IMR-90 (cell line): ENCODE data around the gene PCNX2. TPM values are rescaled to one million over a fixed set of nuclear protein-coding genes. Genes with fewer than 3 reads are reported as not detected.
A peak's percentile ranks its signal among the peaks of the same experiment; 100 is the strongest.

Experiments
- ATAC-seq: fragments of 200-7000 bp; cut with Tn5 transposase; 2 replicates; pipeline ENCODE4 v1.9.1; 2020; ENCODE audit warnings: low read depth, mild to moderate bottlenecking, moderate library complexity
- BruUV-seq: library from RNA; stranded (reverse); fragments of 400-500 nt; replicated peaks from 2 replicates; lab custom pipeline; 2021; lab: Mats Ljungman, UMichigan
- CTCF ChIA-PET: fragments of 300-600 bp; formaldehyde crosslinking; extraction: SDS; loops from one replicate; lab custom pipeline; 2021; ENCODE audit warnings: antibody characterized with exemption; lab: Yijun Ruan, JAX
- POLR2A ChIA-PET: fragments of 300-600 bp; sonication (Branson Sonifier 250); formaldehyde crosslinking; loops from one replicate; lab custom pipeline; 2022; ENCODE audit warnings: antibody characterized with exemption; ENCODE audit not compliant: unreplicated experiment; lab: Charles Lee
- DNase-seq: peaks from one replicate; pipeline ENCODE4 v3.0.0; 2013
- H2AFZ ChIP-seq: replicated peaks from 2 replicates; pipeline ENCODE3; 2013; ENCODE audit warnings: low read length, mild to moderate bottlenecking; ENCODE audit not compliant: poor library complexity
- H2AK5ac ChIP-seq: 2 replicates; pipeline ENCODE4 v1.6.1; 2013; ENCODE audit warnings: low read depth, low read length, inconsistent platforms
- H2AK9ac ChIP-seq: replicated peaks from 2 replicates; pipeline ENCODE3; 2013; ENCODE audit warnings: mild to moderate bottlenecking, low read depth, low read length, moderate library complexity; ENCODE audit not compliant: poor library complexity
- H2BK120ac ChIP-seq: 2 replicates; pipeline ENCODE4 v1.6.1; 2013; ENCODE audit warnings: low read depth, low read length, inconsistent platforms
- H2BK15ac ChIP-seq: 3 replicates; pipeline ENCODE4 v1.6.1; 2013; ENCODE audit warnings: low read depth, low read length, inconsistent platforms
- H2BK20ac ChIP-seq: 2 replicates; pipeline ENCODE4 v1.6.1; 2013; ENCODE audit warnings: low read depth, mild to moderate bottlenecking, inconsistent platforms, low read length, moderate library complexity
- H2BK5ac ChIP-seq: 2 replicates; pipeline ENCODE4 v1.6.1; 2013; ENCODE audit warnings: mild to moderate bottlenecking, low read depth, low read length, inconsistent platforms; ENCODE audit not compliant: poor library complexity, severe bottlenecking
- H3K14ac ChIP-seq: replicated peaks from 2 replicates; pipeline ENCODE4 v1.6.1; 2013; ENCODE audit warnings: low read depth, low read length, inconsistent platforms
- H3K18ac ChIP-seq: 2 replicates; pipeline ENCODE4 v1.6.1; 2013; ENCODE audit warnings: low read depth, low read length, control low read depth
- H3K23ac ChIP-seq: 2 replicates; pipeline ENCODE4 v1.6.1; 2013; ENCODE audit warnings: low read depth, low read length, inconsistent platforms
- H3K27ac ChIP-seq: 2 replicates; pipeline ENCODE4 v1.5.1; 2013; ENCODE audit warnings: mild to moderate bottlenecking, control low read depth, low read length; ENCODE audit not compliant: insufficient read depth
- H3K27me3 ChIP-seq: 2 replicates; pipeline ENCODE4 v1.6.1; 2013; ENCODE audit warnings: low read length; ENCODE audit not compliant: control insufficient read depth, insufficient read depth
- H3K36me3 ChIP-seq: 2 replicates; pipeline ENCODE4 v1.6.1; 2013; ENCODE audit warnings: low read length, mixed read lengths; ENCODE audit not compliant: control insufficient read depth, insufficient read depth
- H3K4ac ChIP-seq: 2 replicates; pipeline ENCODE4 v1.6.1; 2013; ENCODE audit warnings: low read depth, low read length, inconsistent platforms
- H3K4me1 ChIP-seq: 2 replicates; pipeline ENCODE4 v1.6.1; 2013; ENCODE audit warnings: low read length, mixed read lengths; ENCODE audit not compliant: control insufficient read depth, insufficient read depth
- H3K4me2 ChIP-seq: 2 replicates; pipeline ENCODE4 v1.6.1; 2013; ENCODE audit warnings: low read depth, mild to moderate bottlenecking, control low read depth, low read length, moderate library complexity
- H3K4me3 ChIP-seq: 2 replicates; pipeline ENCODE4 v1.5.1; 2013; ENCODE audit warnings: low read depth, mild to moderate bottlenecking, control low read depth, low read length, moderate library complexity; ENCODE audit not compliant: insufficient read depth
- H3K56ac ChIP-seq: 2 replicates; pipeline ENCODE4 v1.6.1; 2013; ENCODE audit warnings: low read length, inconsistent platforms; ENCODE audit not compliant: insufficient read depth; ENCODE audit errors: extremely low read depth
- H3K79me1 ChIP-seq, 2 experiments: 2 replicates each; pipeline ENCODE4 v1.6.1; 2013; ENCODE audit warnings: low read length in 2 of 2, inconsistent platforms in 1 of 2, low read depth in 1 of 2
- H3K9ac ChIP-seq: 2 replicates; pipeline ENCODE4 v1.6.1; 2013; ENCODE audit warnings: low read depth, low read length, control low read depth
- H3K9me1 ChIP-seq: 2 replicates; pipeline ENCODE4 v1.6.1; 2013; ENCODE audit warnings: low read length, inconsistent platforms; ENCODE audit not compliant: insufficient read depth
- H3K9me3 ChIP-seq: 2 replicates; pipeline ENCODE4 v1.6.1; 2013; ENCODE audit warnings: low read length; ENCODE audit not compliant: control insufficient read depth, insufficient read depth
- H4K20me1 ChIP-seq: 2 replicates; pipeline ENCODE4 v1.6.1; 2013; ENCODE audit warnings: low read length, inconsistent platforms; ENCODE audit not compliant: insufficient read depth
- H4K5ac ChIP-seq: 2 replicates; pipeline ENCODE4 v1.6.1; 2013; ENCODE audit warnings: mild to moderate bottlenecking, low read depth, low read length, control low read depth
- H4K8ac ChIP-seq, 2 experiments: 2 replicates each; pipeline ENCODE4 v1.6.1; 2013; ENCODE audit warnings: low read depth in 2 of 2, low read length in 2 of 2, control low read depth in 1 of 2, inconsistent platforms in 1 of 2
- H4K91ac ChIP-seq: 2 replicates; pipeline ENCODE4 v1.6.1; 2013; ENCODE audit warnings: low read depth, low read length, inconsistent platforms; ENCODE audit not compliant: insufficient read depth
- BHLHE40 ChIP-seq: fragments of 150-350 bp; IDR thresholded peaks from 2 replicates; pipeline ENCODE4 v1.6.1; 2016; ENCODE audit warnings: mild to moderate bottlenecking, low read depth, low read length
- CEBPB ChIP-seq: IDR thresholded peaks from 2 replicates; pipeline ENCODE4 v1.6.1; 2012; ENCODE audit warnings: low read depth, low read length, improper control_type of control experiment
- MAZ ChIP-seq: IDR thresholded peaks from 2 replicates; pipeline ENCODE4 v1.6.1; 2012; ENCODE audit warnings: low read depth, mild to moderate bottlenecking, low read length, improper control_type of control experiment, moderate library complexity, borderline replicate concordance
- NFE2L2 ChIP-seq: fragments of 150-350 bp; IDR thresholded peaks from 2 replicates; pipeline ENCODE4 v1.6.1; 2016; ENCODE audit warnings: low read depth, mild to moderate bottlenecking, low read length
- POLR2A ChIP-seq: IDR thresholded peaks from 2 replicates; pipeline ENCODE4 v1.6.1; 2012; ENCODE audit warnings: mild to moderate bottlenecking, low read depth, low read length
- WGBS, 2 experiments: methylation state at CpG; one replicate each; pipeline versions ENCODE4 v1.1.5 to v1.1.7; 2013; ENCODE audit warnings: missing lambda C conversion rate in 2 of 2; ENCODE audit not compliant: insufficient read length in 1 of 2; ENCODE audit errors: extremely low coverage in 2 of 2; 5-methylcytosine and 5-hydroxymethylcytosine counted together
- dilution Hi-C: fragments of 300-500 bp; cut with HindIII; formaldehyde crosslinking; loops from one replicate; pipeline ENCODE4 v1.14.3; 2018; ENCODE audit warnings: low sequenced_read_pairs; ENCODE audit not compliant: unreplicated experiment
- in situ Hi-C: fragments of 300-500 bp; cut with MboI; formaldehyde crosslinking; loops from 3 replicates; pipeline ENCODE4 v1.14.3; 2019; ENCODE audit warnings: low sequenced_read_pairs, inconsistent platforms, mixed read lengths
- intact Hi-C: fragments of 100-400 bp; cut with micrococcal nuclease; formaldehyde crosslinking; loops from 2 replicates; pipeline ENCODE4 v1.10.0; 2022
- polyA plus RNA-seq, 3 experiments: library from polyadenylated mRNA; depleted of rRNA; stranded (reverse); fragments of >200 nt; gene quantifications; 2 replicates each; pipeline ENCODE4 v1.2.3, GENCODE V29; 2012; ENCODE audit warnings: low replicate concordance in 1 of 3
- total RNA-seq: library from RNA; depleted of rRNA; stranded (reverse); fragments of >200 nt; gene quantifications from 2 replicates; pipeline ENCODE4 v1.2.3, GENCODE V29; 2012

Gene PCNX2
- total and polyA plus RNA-seq, 2 of the 4 experiments (the other 2 are of a cell fraction) = 15.9 to 22.6 TPM

DNA sequence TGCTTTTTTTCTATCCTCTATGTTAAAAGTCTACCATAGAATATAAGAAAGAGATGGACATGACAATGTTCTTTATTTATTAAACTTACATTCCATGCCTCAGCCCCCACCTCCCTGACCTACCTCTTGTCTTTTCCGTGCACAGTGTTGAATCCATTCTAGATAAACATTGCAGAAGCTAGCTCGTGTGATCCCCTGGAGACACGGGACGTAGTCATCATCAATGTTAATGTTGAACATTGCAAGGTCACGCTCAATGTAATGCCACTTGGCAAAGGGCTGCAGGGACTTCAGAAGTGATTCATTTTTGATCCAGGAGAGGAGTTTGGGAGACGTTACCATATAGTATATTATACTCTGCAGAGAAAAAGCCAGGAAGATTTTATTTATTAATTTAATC, 278.7 kb downstream of the PCNX2 start:
- Histone ChIP-seq H3K9me1 (peaks cover 12% of the 10 kb centered on the region; the same call in 1 of the 2 replicates), H3K27ac (peak overlapping the region; percentile 2; the same call in 1 of the 2 replicates), H3K4me3 (no peak overlapping the region), H2AK5ac (no peak overlapping the region), H3K56ac (no peak overlapping the region), H2AK9ac (no peak overlapping the region), H3K4me2 (no peak overlapping the region), H3K14ac (no peak overlapping the region), H3K4me1 (peaks cover 16% of the 10 kb centered on the region), H3K36me3 (peaks cover 8% of the 10 kb centered on the region; the same call in 1 of the 2 replicates), H3K27me3 (no peaks in the 10 kb centered on the region), H2BK20ac (no peak overlapping the region), H3K9me3 (no peaks in the 10 kb centered on the region), H4K91ac (no peak overlapping the region), H2BK15ac (no peak overlapping the region), H2BK120ac (no peak overlapping the region), H2BK5ac (no peak overlapping the region), H3K9ac (no peak overlapping the region), H3K23ac (no peak overlapping the region), H2AFZ (no peak overlapping the region), H3K18ac (no peak overlapping the region), H3K79me1 (no peaks in the 10 kb centered on the region), H4K20me1 (no peaks in the 10 kb centered on the region), H4K8ac (no peak overlapping the region), H4K5ac (no peak overlapping the region), H3K4ac (no peak overlapping the region)
- peak; percentile 79 for DNase-seq
- intact Hi-C loops = loop anchor here (5.0 kb wide), 1 partner anchor 96 kb away; no protein-coding TSS in a partner anchor
- ATAC-seq = peak; percentile 61
- ChIA-PET CTCF (no interaction called here), POLR2A (no interaction called here)
- dilution Hi-C loops = no loop called here
- no TSS peak for BruUV-seq
- 0% methylated on average over 1 of the region's 6 CpGs; no CpG with 5 or more reads in 1 of the 2 experiments for WGBS, 2 experiments
- in situ Hi-C loops = no loop called here
- TF ChIP-seq NFE2L2 (peak; percentile 10; the same call in 1 of the 2 replicates), MAZ (peak; percentile 53; the same call in 1 of the 2 replicates), CEBPB (peak; percentile 51; the same call in 1 of the 2 replicates), BHLHE40 (peak; percentile 92), POLR2A (no peak)
